Measurements from ENCODE around the gene TOMM70. TPM values are rescaled to one million over a fixed set of nuclear protein-coding genes. Genes with fewer than 3 reads are reported as not detected.

TOMM70 gene
- total and polyA plus RNA-seq, 2 donors (not counting 3 experiments of a cell fraction or from before 2014, with no cell fraction given): 7.6 to 32.3 TPM

DNA sequence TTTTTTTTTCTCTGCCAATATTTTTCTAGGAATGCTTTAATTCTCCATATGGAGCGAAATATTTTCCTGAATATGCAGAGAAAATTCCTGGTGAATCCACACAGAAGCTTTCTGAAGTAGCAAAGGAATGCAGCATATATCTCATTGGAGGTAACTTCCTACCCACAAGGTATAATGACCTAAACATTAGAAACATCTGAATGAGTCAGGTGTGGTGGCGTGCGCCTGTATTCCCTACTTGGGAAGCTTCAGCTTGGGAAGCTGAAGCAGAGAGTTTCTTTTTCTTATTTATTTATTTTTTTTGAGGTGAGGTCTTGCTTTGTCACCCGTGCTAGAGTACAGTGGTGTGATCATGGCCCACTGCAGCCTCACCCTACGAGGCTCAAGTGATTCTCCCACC is 61.1 kb downstream of the TOMM70 start:
- Histone ChIP-seq H3K27ac (ENCODE audit: insufficient read depth, low read depth, low read length) (no peak overlapping the region), H2AFZ (ENCODE audit: low read depth, low read length) (no peak overlapping the region), H3K9me1 (replicated peaks; ENCODE audit: control insufficient read depth, extremely low read depth, insufficient read depth, low read length) (no peaks in the 10 kb centered on the region), H3K4me3 (replicated peaks in 1 of 3; ENCODE audit: insufficient read depth in 1 of 3, low read depth in 1 of 3, low read length in 3 of 3) (no peak overlapping the region), H3K4me2 (ENCODE audit: insufficient read depth, low read length) (no peak overlapping the region), H3K79me2 (ENCODE audit: control insufficient read depth, insufficient read depth, low read length) (no peaks in the 10 kb centered on the region), H4K20me1 (replicated peaks; ENCODE audit: control insufficient read depth, extremely low read depth, insufficient read depth, low read length) (no peaks in the 10 kb centered on the region), H3K27me3 (ENCODE audit: control insufficient read depth in 2 of 2, insufficient read depth in 2 of 2, low read length in 2 of 2) (no peaks in the 10 kb centered on the region), H3K36me3 (ENCODE audit: control insufficient read depth in 2 of 2, extremely low read depth in 1 of 2, insufficient read depth in 2 of 2, low read length in 2 of 2) (peaks cover 0 to 3% of the 10 kb centered on the region in 2 experiments), H3K4me1 (ENCODE audit: control insufficient read depth, extremely low read depth, insufficient read depth, low read length) (peaks cover 6% of the 10 kb centered on the region), H3K9me3 (replicated peaks; ENCODE audit: control insufficient read depth, insufficient read depth, low read length) (no peaks in the 10 kb centered on the region), H3K9ac (replicated peaks; ENCODE audit: extremely low read depth, insufficient read depth, low read length) (no peak overlapping the region)
- ChIA-PET POLR2A (no interaction called here), CTCF (interaction anchor here (1.0 to 1.4 kb wide), 2 partner anchors 17 to 18 kb away, joined by 3 read pairs; no protein-coding TSS in a partner anchor)
- TF ChIP-seq POLR2AphosphoS5 (IDR thresholded peaks at IDR 0.05; ENCODE audit: insufficient read depth, low read depth, low read length) (no peak), MYC (IDR thresholded peaks at IDR 0.05; ENCODE audit: low read depth, low read length) (no peak), FOS (IDR thresholded peaks at IDR 0.05; ENCODE audit: borderline replicate concordance, insufficient read depth, low read length) (no peak), POLR2A (IDR thresholded peaks at IDR 0.05; ENCODE audit: low read depth, low read length) (no peak), EZH2 (IDR thresholded peaks at IDR 0.05; ENCODE audit: borderline replicate concordance, low read depth, low read length, severe bottlenecking) (no peak), GATA2 (IDR thresholded peaks at IDR 0.05; ENCODE audit: insufficient read depth, insufficient read length, low read depth, low read length) (no peak), JUN (IDR thresholded peaks at IDR 0.05; ENCODE audit: borderline replicate concordance, insufficient read depth, insufficient read length, low read depth) (no peak), MAX (IDR thresholded peaks at IDR 0.05; ENCODE audit: insufficient read depth, insufficient read length) (no peak)
- TF ChIP-seq, protein P1, sequence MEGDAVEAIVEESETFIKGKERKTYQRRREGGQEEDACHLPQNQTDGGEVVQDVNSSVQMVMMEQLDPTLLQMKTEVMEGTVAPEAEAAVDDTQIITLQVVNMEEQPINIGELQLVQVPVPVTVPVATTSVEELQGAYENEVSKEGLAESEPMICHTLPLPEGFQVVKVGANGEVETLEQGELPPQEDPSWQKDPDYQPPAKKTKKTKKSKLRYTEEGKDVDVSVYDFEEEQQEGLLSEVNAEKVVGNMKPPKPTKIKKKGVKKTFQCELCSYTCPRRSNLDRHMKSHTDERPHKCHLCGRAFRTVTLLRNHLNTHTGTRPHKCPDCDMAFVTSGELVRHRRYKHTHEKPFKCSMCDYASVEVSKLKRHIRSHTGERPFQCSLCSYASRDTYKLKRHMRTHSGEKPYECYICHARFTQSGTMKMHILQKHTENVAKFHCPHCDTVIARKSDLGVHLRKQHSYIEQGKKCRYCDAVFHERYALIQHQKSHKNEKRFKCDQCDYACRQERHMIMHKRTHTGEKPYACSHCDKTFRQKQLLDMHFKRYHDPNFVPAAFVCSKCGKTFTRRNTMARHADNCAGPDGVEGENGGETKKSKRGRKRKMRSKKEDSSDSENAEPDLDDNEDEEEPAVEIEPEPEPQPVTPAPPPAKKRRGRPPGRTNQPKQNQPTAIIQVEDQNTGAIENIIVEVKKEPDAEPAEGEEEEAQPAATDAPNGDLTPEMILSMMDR (IDR thresholded peaks at IDR 0.05; ENCODE audit: extremely low read depth in 1 of 2, insufficient read depth in 1 of 2, low read depth in 1 of 2, low read length in 2 of 2): no peak
- dilution Hi-C loops (cut with MboI; ENCODE audit: extremely low pct_ligation_motif_present, low sequenced_read_pairs) (no loop called here), intact Hi-C loops (cut with micrococcal nuclease) (no loop called here)
- no TSS peak for BruUV-seq (replicated peaks)
- DNase-seq (ENCODE audit: low read depth, low spot score): no peak
- FAIRE-seq: no peak

All from endothelial cell of umbilical vein (primary cell).